Mesenchymal stem cell (in vitro differentiated cells and primary cell): ENCODE measurements around the gene NAA20.
A peak's percentile ranks its signal among the peaks of the same experiment; 100 is the strongest.

Source experiments
- DNase-seq: peaks from one replicate; pipeline ENCODE4 v3.0.0-alpha.2; 2013
- H2AFZ ChIP-seq: one replicate; pipeline ENCODE4 v1.6.1; 2013; ENCODE audit warnings: low read depth, mild to moderate bottlenecking, control low read depth, inconsistent platforms, low read length, moderate library complexity
- H2AK5ac ChIP-seq: 2 replicates; pipeline ENCODE4 v1.6.1; 2013; ENCODE audit warnings: low read length, moderate library complexity, mild to moderate bottlenecking, inconsistent platforms; ENCODE audit not compliant: severe bottlenecking
- H2BK120ac ChIP-seq: one replicate; pipeline ENCODE4 v1.6.1; 2013; ENCODE audit warnings: low read depth, mild to moderate bottlenecking, inconsistent platforms, low read length, moderate library complexity
- H2BK12ac ChIP-seq, 2 experiments: one replicate each; pipeline ENCODE4 v1.6.1; 2013; ENCODE audit warnings: inconsistent platforms in 2 of 2, low read length in 2 of 2, mild to moderate bottlenecking in 2 of 2, moderate library complexity in 2 of 2, control low read depth in 1 of 2
- H2BK15ac ChIP-seq: one replicate; pipeline ENCODE4 v1.6.1; 2013; ENCODE audit warnings: mild to moderate bottlenecking, low read depth, inconsistent platforms; ENCODE audit not compliant: poor library complexity, severe bottlenecking
- H2BK5ac ChIP-seq: 2 replicates; pipeline ENCODE4 v1.6.1; 2013; ENCODE audit warnings: low read depth, mild to moderate bottlenecking, low read length, control low read depth, inconsistent platforms; ENCODE audit not compliant: poor library complexity, severe bottlenecking
- H3K14ac ChIP-seq, 2 experiments: one replicate each; pipeline ENCODE4 v1.6.1; 2013; ENCODE audit warnings: inconsistent platforms in 2 of 2, low read length in 2 of 2, control low read depth in 1 of 2, mild to moderate bottlenecking in 1 of 2, moderate library complexity in 1 of 2
- H3K18ac ChIP-seq, 2 experiments: one replicate each; pipeline ENCODE4 v1.6.1; 2013; ENCODE audit warnings: inconsistent platforms in 2 of 2, low read length in 2 of 2, control low read depth in 1 of 2, low read depth in 1 of 2, mild to moderate bottlenecking in 1 of 2
- H3K23ac ChIP-seq, 2 experiments: one replicate each; pipeline ENCODE4 v1.6.1; 2013; ENCODE audit warnings: inconsistent platforms in 2 of 2, low read length in 2 of 2, mild to moderate bottlenecking in 2 of 2, moderate library complexity in 2 of 2, control low read depth in 1 of 2
- H3K27ac ChIP-seq: 2 replicates; pipeline ENCODE4 v1.5.1; 2013; ENCODE audit warnings: mild to moderate bottlenecking, moderate library complexity, low read length, control low read depth, inconsistent platforms; ENCODE audit not compliant: poor library complexity, severe bottlenecking
- H3K27me3 ChIP-seq, 2 experiments: 2 replicates each; pipeline versions ENCODE4 v1.6.1 to v1.7.0; 2013; ENCODE audit warnings: low read length in 2 of 2, mild to moderate bottlenecking in 2 of 2, moderate library complexity in 2 of 2, control low read depth in 1 of 2, inconsistent platforms in 1 of 2; ENCODE audit not compliant: control insufficient read depth in 1 of 2, insufficient read depth in 1 of 2
- H3K36me3 ChIP-seq, 2 experiments: 2 replicates each; pipeline versions ENCODE4 v1.6.1 to v1.7.0; 2013; ENCODE audit warnings: low read length in 2 of 2, control low read depth in 1 of 2, inconsistent platforms in 1 of 2, low read depth in 1 of 2, mild to moderate bottlenecking in 1 of 2; ENCODE audit not compliant: insufficient read depth in 2 of 2, control insufficient read depth in 1 of 2
- H3K4ac ChIP-seq, 2 experiments: one replicate each; pipeline ENCODE4 v1.6.1; 2013; ENCODE audit warnings: inconsistent platforms in 2 of 2, low read length in 2 of 2, mild to moderate bottlenecking in 2 of 2, moderate library complexity in 2 of 2, control low read depth in 1 of 2, low read depth in 1 of 2
- H3K4me1 ChIP-seq: 2 replicates; pipeline ENCODE4 v1.6.1; 2013; ENCODE audit warnings: low read depth, low read length, control low read depth; ENCODE audit not compliant: control insufficient read depth, insufficient read depth
- H3K4me2 ChIP-seq: 2 replicates; pipeline ENCODE4 v1.6.1; 2013; ENCODE audit warnings: low read length, mild to moderate bottlenecking, inconsistent platforms; ENCODE audit not compliant: poor library complexity, severe bottlenecking
- H3K4me3 ChIP-seq, 2 experiments: 2 replicates each; pipeline versions ENCODE4 v1.5.1 to v1.7.0; 2013; ENCODE audit warnings: low read length in 2 of 2, mild to moderate bottlenecking in 2 of 2, control low read depth in 1 of 2, low read depth in 1 of 2; ENCODE audit not compliant: insufficient read depth in 1 of 2
- H3K79me1 ChIP-seq: replicated peaks from 2 replicates; pipeline ENCODE4 v1.6.1; 2013; ENCODE audit warnings: mild to moderate bottlenecking, control low read depth, low read length, inconsistent platforms; ENCODE audit not compliant: poor library complexity, severe bottlenecking
- H3K9ac ChIP-seq: 2 replicates; pipeline ENCODE4 v1.7.0; 2013; ENCODE audit warnings: mild to moderate bottlenecking, low read length, moderate library complexity
- H3K9me3 ChIP-seq: 2 replicates; pipeline ENCODE4 v1.7.0; 2013; ENCODE audit warnings: mild to moderate bottlenecking, low read length; ENCODE audit not compliant: control insufficient read depth
- H4K8ac ChIP-seq: one replicate; pipeline ENCODE4 v1.6.1; 2013; ENCODE audit warnings: inconsistent platforms, mild to moderate bottlenecking, low read length, moderate library complexity
- H4K91ac ChIP-seq: one replicate; pipeline ENCODE4 v1.6.1; 2013; ENCODE audit warnings: mild to moderate bottlenecking, low read length, inconsistent platforms
- WGBS: methylation state at CpG from one replicate; pipeline ENCODE4 v1.1.7; 2013; ENCODE audit warnings: mixed read lengths; 5-methylcytosine and 5-hydroxymethylcytosine counted together

The NAA20 gene

DNA sequence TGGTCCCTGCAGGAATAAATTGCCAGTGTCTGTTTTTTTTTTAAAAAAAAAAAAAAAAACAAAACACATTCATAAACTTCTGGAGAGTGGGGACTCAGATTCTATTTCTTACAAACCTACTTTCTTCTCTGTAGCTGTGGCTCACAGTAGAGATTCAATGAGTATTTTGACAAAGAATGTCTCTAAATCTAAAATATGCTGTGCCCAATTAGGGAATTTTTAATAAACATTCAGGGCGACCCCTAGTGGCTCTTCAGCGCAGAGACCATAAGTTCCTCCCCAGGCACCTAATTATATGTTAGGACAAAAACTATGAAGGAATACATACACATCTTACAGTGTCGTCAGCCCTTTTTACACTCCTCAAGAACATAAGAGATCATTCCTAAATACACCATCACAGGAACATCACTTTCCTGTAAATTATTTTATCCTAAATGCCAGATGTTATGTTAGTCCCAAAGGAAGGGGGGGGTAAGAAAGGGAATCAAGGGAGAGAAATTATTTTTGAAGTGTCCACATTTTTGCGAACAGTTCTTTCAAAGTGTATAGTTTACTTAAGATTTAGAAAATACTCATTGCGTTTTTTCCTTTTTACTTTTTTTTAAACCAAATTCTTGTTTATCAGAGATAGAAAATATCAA lies 21.8 kb upstream of the NAA20 start:
- H3K27me3 ChIP-seq: no peaks in the 10 kb centered on the region
- no peaks in the 10 kb centered on the region for H3K9me3 ChIP-seq
- peak overlapping the region in 1 of 2 experiments; percentile 67 for H3K18ac ChIP-seq
- H3K36me3 ChIP-seq: peaks cover 39 to 79% of the 10 kb centered on the region in 2 experiments
- no peak overlapping the region for H4K8ac ChIP-seq
- H3K4me3 ChIP-seq: peak overlapping the region in 1 of 2 experiments; percentile 64
- peak overlapping the region; percentile 85 for H3K9ac ChIP-seq
- H3K4me2 ChIP-seq: no peak overlapping the region
- no peak overlapping the region for H2BK5ac ChIP-seq
- peaks cover 11% of the 10 kb centered on the region for H3K4me1 ChIP-seq
- H3K14ac ChIP-seq: no peak overlapping the region
- H3K4ac ChIP-seq: no peak overlapping the region
- H2AFZ ChIP-seq: no peak overlapping the region
- H4K91ac ChIP-seq: no peak overlapping the region
- no peak overlapping the region for H2AK5ac ChIP-seq
- no peak overlapping the region for H2BK12ac ChIP-seq
- DNase-seq: peak; percentile 61
- no peak overlapping the region for H2BK15ac ChIP-seq
- no peak overlapping the region for H2BK120ac ChIP-seq
- no peak overlapping the region for H3K23ac ChIP-seq
- WGBS: 6% methylated on average over 3 of the region's 5 CpGs
- H3K27ac ChIP-seq: peak overlapping the region; percentile 97
- H3K79me1 ChIP-seq: peaks cover 21% of the 10 kb centered on the region

GRCh38 chr20:19996222-19996621 lies 20.9 kb upstream of the NAA20 start:
- Histone ChIP-seq H3K18ac (no peak overlapping the region), H3K14ac (no peak overlapping the region), H3K9me3 (no peaks in the 10 kb centered on the region), H4K91ac (no peak overlapping the region), H2AFZ (no peak overlapping the region), H2BK15ac (no peak overlapping the region), H2BK5ac (no peak overlapping the region), H3K79me1 (peaks cover 27% of the 10 kb centered on the region), H3K9ac (no peak overlapping the region), H3K4ac (no peak overlapping the region), H3K4me1 (peaks cover 11% of the 10 kb centered on the region), H2BK12ac (no peak overlapping the region), H3K36me3 (peaks cover 47 to 79% of the 10 kb centered on the region in 2 experiments), H3K27me3 (no peaks in the 10 kb centered on the region), H3K4me3 (no peak overlapping the region), H3K27ac (no peak overlapping the region), H3K4me2 (no peak overlapping the region), H2AK5ac (no peak overlapping the region), H2BK120ac (no peak overlapping the region), H4K8ac (no peak overlapping the region), H3K23ac (no peak overlapping the region)
- over 99% methylated on average over 6 of the region's 8 CpGs for WGBS
- no peak for DNase-seq

DNA sequence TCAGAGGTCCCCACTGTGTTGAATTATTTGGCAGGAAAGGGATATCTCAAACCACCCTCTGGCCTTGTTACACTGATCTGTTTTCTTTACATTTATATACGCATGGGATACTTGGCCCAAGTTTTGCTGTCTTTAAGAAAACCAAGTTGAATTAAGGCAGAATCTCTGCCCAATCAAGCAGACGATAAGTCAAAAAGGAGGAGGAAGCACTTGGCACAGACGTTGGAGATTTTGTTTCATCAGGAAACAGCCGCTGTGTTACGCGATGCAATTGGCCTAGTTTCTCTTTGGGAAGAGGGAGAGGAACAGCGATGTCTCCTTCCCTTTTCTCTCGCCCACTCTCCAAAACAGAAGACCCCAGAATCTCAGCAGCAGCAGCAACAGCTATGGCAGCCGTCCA lies 20.2 kb upstream of the NAA20 start:
- Histone ChIP-seq H2AK5ac (no peak overlapping the region), H3K9me3 (no peaks in the 10 kb centered on the region), H3K4me1 (peaks cover 11% of the 10 kb centered on the region), H3K4me2 (no peak overlapping the region), H3K18ac (no peak overlapping the region), H3K4me3 (peak overlapping the region in 1 of 2 experiments; percentile 9), H3K9ac (peak overlapping the region; percentile 24), H4K8ac (no peak overlapping the region), H4K91ac (no peak overlapping the region), H3K4ac (no peak overlapping the region), H2BK120ac (no peak overlapping the region), H3K36me3 (peaks cover 47 to 79% of the 10 kb centered on the region in 2 experiments), H2AFZ (no peak overlapping the region), H2BK15ac (no peak overlapping the region), H3K14ac (no peak overlapping the region), H3K27ac (no peak overlapping the region), H2BK12ac (no peak overlapping the region), H3K23ac (no peak overlapping the region), H3K27me3 (no peaks in the 10 kb centered on the region), H3K79me1 (peaks cover 27% of the 10 kb centered on the region), H2BK5ac (no peak overlapping the region)
- DNase-seq: no peak
- 97% methylated on average over 7 of the region's 9 CpGs for WGBS

DNA sequence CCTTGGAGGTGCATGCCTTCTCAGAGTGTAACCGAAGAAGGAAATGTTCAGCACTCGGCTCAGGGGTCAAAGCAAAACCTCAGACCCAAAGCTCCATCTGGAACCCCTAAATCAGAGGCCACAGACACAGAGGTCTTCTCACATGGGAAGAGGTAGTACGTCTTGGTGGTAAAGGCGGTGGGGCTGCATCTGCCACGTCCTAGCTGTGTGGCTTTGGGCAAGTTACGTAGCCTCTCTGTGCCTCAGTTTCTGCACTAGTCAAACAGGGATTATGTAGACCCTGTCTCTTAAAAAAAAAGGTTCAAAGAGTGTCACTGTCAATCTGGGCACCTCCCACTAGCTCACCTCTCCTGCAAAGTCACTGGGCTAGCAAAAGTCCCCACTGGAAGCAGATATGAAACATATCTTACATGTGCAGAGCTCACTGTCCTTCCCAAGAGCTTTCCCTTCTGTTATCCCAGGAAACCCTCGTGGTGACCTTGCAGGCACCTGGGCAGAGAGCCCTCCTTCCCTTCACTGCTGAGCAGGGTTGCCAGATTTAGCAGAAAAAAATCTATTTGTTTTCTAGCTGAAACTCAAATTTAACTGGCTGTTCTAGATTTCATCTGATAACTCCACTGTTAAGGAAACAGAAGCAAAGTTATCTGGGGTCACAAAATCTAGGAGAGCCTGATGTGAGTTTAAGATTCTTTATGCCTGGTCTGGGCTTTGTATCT lies 18.0 kb upstream of the NAA20 start:
- peaks cover 36% of the 10 kb centered on the region for H3K79me1 ChIP-seq
- no peak overlapping the region for H2BK5ac ChIP-seq
- no peak overlapping the region for H3K18ac ChIP-seq
- no peak overlapping the region for H3K4ac ChIP-seq
- no peak overlapping the region for H2BK120ac ChIP-seq
- no peak overlapping the region for H2AFZ ChIP-seq
- H2BK15ac ChIP-seq: no peak overlapping the region
- peaks cover 6% of the 10 kb centered on the region for H3K4me1 ChIP-seq
- H3K23ac ChIP-seq: no peak overlapping the region
- no peak overlapping the region for H3K9ac ChIP-seq
- H4K91ac ChIP-seq: no peak overlapping the region
- no peak overlapping the region for H2BK12ac ChIP-seq
- H3K27me3 ChIP-seq: no peaks in the 10 kb centered on the region
- H3K14ac ChIP-seq: no peak overlapping the region
- H2AK5ac ChIP-seq: no peak overlapping the region
- H3K4me2 ChIP-seq: no peak overlapping the region
- no peak for DNase-seq
- no peak overlapping the region for H4K8ac ChIP-seq
- no peak overlapping the region for H3K27ac ChIP-seq
- 95% methylated on average over 7 of the region's 7 CpGs for WGBS
- no peaks in the 10 kb centered on the region for H3K9me3 ChIP-seq
- no peak overlapping the region for H3K4me3 ChIP-seq
- H3K36me3 ChIP-seq: peaks cover 56 to 74% of the 10 kb centered on the region in 2 experiments
